HepG2 (cell line): Measurements from ENCODE around the gene MCTS1. TPM values are rescaled to one million over a fixed set of nuclear protein-coding genes. Genes with fewer than 3 reads are reported as not detected.

Experiments used
- ATAC-seq: fragments of 200-7000 bp; cut with Tn5 transposase; 3 replicates; pipeline ENCODE4 v1.9.1; 2020; ENCODE audit warnings: mild to moderate bottlenecking, moderate library complexity
- BruUV-seq: library from RNA; stranded (reverse); fragments of 400-500 nt; replicated peaks from 2 replicates; lab custom pipeline; 2021; lab: Mats Ljungman, UMichigan
- CTCF ChIA-PET: fragments of 300-600 bp; formaldehyde crosslinking; extraction: SDS; loops from one replicate; lab custom pipeline; 2021; ENCODE audit warnings: low total read pairs, inconsistent platforms, low intra/inter-chr PET ratio; lab: Yijun Ruan, JAX
- POLR2A ChIA-PET: fragments of 350-600 bp; sonication (Branson Sonifier 250); formaldehyde crosslinking; loops from one replicate; lab custom pipeline; 2020; ENCODE audit warnings: antibody characterized with exemption, inconsistent platforms; lab: Yijun Ruan, JAX
- DNase-seq: peaks from one replicate; pipeline ENCODE4 v3.0.0-alpha.2; 2015; ENCODE audit warnings: low spot score
- FAIRE-seq: peaks from 3 replicates; lab custom pipeline; 2011; peaks lifted over from hg19 to GRCh38; lab: Jason Lieb, UNC
- H2AFZ ChIP-seq: one replicate; pipeline ENCODE4 v1.6.1; 2011; ENCODE audit warnings: low read length, inconsistent platforms
- H3K27ac ChIP-seq: fragments of 300-600 bp; 3 replicates; pipeline ENCODE4 v1.8.0; 2011; ENCODE audit warnings: mixed run types, mild to moderate bottlenecking, mixed read lengths, low read length, inconsistent platforms; ENCODE audit not compliant: insufficient read depth; ENCODE audit errors: extremely low read length
- H3K27me3 ChIP-seq, 2 experiments: fragments of 200-600 bp in 1 of 2; 2 replicates in 1 of 2; 3 replicates in 1 of 2; pipeline versions ENCODE4 v1.6.0 to v1.8.0; 2011; ENCODE audit warnings: low read length in 2 of 2, mild to moderate bottlenecking in 2 of 2, moderate library complexity in 2 of 2, inconsistent platforms in 1 of 2; ENCODE audit not compliant: insufficient read depth in 2 of 2, control insufficient read depth in 1 of 2
- H3K36me3 ChIP-seq, 2 experiments: fragments of 200-600 bp in 1 of 2; replicated peaks in 1 of 2; 2 replicates in 1 of 2; 3 replicates in 1 of 2; pipeline versions ENCODE4 v1.5.1 to v1.8.0; 2011; ENCODE audit warnings: low read length in 2 of 2, inconsistent platforms in 1 of 2; ENCODE audit not compliant: insufficient read depth in 2 of 2, control insufficient read depth in 1 of 2
- H3K4me1 ChIP-seq: 2 replicates; pipeline ENCODE4 v1.5.1; 2012; ENCODE audit warnings: low read length, inconsistent platforms; ENCODE audit not compliant: insufficient read depth
- H3K4me2 ChIP-seq: 2 replicates; pipeline ENCODE4 v1.6.0; 2011; ENCODE audit warnings: low read depth, low read length, inconsistent platforms
- H3K4me3 ChIP-seq, 3 experiments: fragments of 200-600 bp in 1 of 3; sonication (generic), shearing (Covaris generic) in 1 of 3; replicated peaks in 1 of 3; 2 replicates each; pipeline ENCODE4 v1.5.1; 2011 to 2016; ENCODE audit warnings: low read length in 3 of 3, inconsistent platforms in 2 of 3, low read depth in 2 of 3, mild to moderate bottlenecking in 2 of 3, control low read depth in 1 of 3, mixed read lengths in 1 of 3; ENCODE audit not compliant: insufficient read depth in 1 of 3
- H3K79me2 ChIP-seq: one replicate; pipeline ENCODE4 v1.6.1; 2011; ENCODE audit warnings: low read length, inconsistent platforms; ENCODE audit not compliant: insufficient read depth
- H3K9ac ChIP-seq: 2 replicates; pipeline ENCODE4 v1.6.0; 2011; ENCODE audit warnings: mild to moderate bottlenecking, low read depth, low read length, inconsistent platforms; ENCODE audit not compliant: insufficient read depth
- H3K9me3 ChIP-seq: 2 replicates; pipeline ENCODE4 v1.5.1; 2012; ENCODE audit warnings: mild to moderate bottlenecking, low read length
- H4K20me1 ChIP-seq: 2 replicates; pipeline ENCODE4 v1.6.0; 2011; ENCODE audit warnings: inconsistent platforms, mild to moderate bottlenecking, low read length, moderate library complexity; ENCODE audit not compliant: insufficient read depth
- ARNTL ChIP-seq: sonication (generic); formaldehyde crosslinking; IDR thresholded peaks from 2 replicates; pipeline ENCODE4 v1.4.0; 2020; ENCODE audit warnings: mild to moderate bottlenecking, missing genetic modification reagents
- ETV6 ChIP-seq: sonication (generic); formaldehyde crosslinking; conservative IDR thresholded peaks from 2 replicates; pipeline ENCODE4 v1.4.0; 2020; ENCODE audit warnings: missing genetic modification reagents
- GLI4 ChIP-seq: sonication (generic); formaldehyde crosslinking; IDR thresholded peaks from 2 replicates; pipeline ENCODE4 v1.5.1; 2020; ENCODE audit warnings: missing genetic modification reagents, mild to moderate bottlenecking, moderate library complexity, borderline replicate concordance
- NFYC ChIP-seq: IDR thresholded peaks from 2 replicates; pipeline ENCODE4 v1.6.1; 2016; ENCODE audit warnings: missing genetic modification reagents, missing compliant biosample characterization
- SIN3A ChIP-seq: IDR thresholded peaks from 2 replicates; pipeline ENCODE4 v1.6.1; 2011; ENCODE audit warnings: low read depth, mild to moderate bottlenecking, control low read depth, low read length, borderline replicate concordance
- SP5 ChIP-seq: IDR thresholded peaks from 2 replicates; pipeline ENCODE4 v1.6.1; 2016; ENCODE audit warnings: low read depth, borderline replicate concordance
- ZMYM4 ChIP-seq: sonication (generic); formaldehyde crosslinking; IDR thresholded peaks from 2 replicates; pipeline ENCODE4 v1.8.1; 2023; ENCODE audit warnings: mild to moderate bottlenecking, missing genetic modification reagents
- ZNF138 ChIP-seq: sonication (generic); formaldehyde crosslinking; IDR thresholded peaks from 2 replicates; pipeline ENCODE4 v1.5.0; 2020; ENCODE audit warnings: mild to moderate bottlenecking, low read depth, missing genetic modification reagents
- ZNF292 ChIP-seq: sonication (generic); formaldehyde crosslinking; IDR thresholded peaks from 2 replicates; pipeline ENCODE4 v1.8.1; 2022; ENCODE audit warnings: mild to moderate bottlenecking, low read depth, missing genetic modification reagents, borderline replicate concordance
- ZNF354B ChIP-seq: sonication (generic); formaldehyde crosslinking; IDR thresholded peaks from 2 replicates; pipeline ENCODE4 v1.8.0; 2022; ENCODE audit warnings: mild to moderate bottlenecking, missing genetic modification reagents
- ZNF7 ChIP-seq: IDR thresholded peaks from 2 replicates; pipeline ENCODE4 v1.6.1; 2016; ENCODE audit warnings: missing biosample characterization, missing genetic modification reagents
- ZSCAN20 ChIP-seq: sonication (generic); formaldehyde crosslinking; IDR thresholded peaks from 2 replicates; pipeline ENCODE4 v1.4.0; 2020; ENCODE audit warnings: missing genetic modification reagents, mild to moderate bottlenecking, borderline replicate concordance
- WGBS: methylation state at CpG from one replicate; pipeline ENCODE4 v1.1.6; 2017; ENCODE audit warnings: low lambda C conversion rate; 5-methylcytosine and 5-hydroxymethylcytosine counted together
- in situ Hi-C: cut with HindIII; loops from 2 replicates; pipeline ENCODE4 v1.10.0; 2017; ENCODE audit warnings: low pct_unique_long_range_greater_than_20kb; ENCODE audit not compliant: extremely low pct_ligation_motif_present
- intact Hi-C: fragments of 100-400 bp; cut with micrococcal nuclease; formaldehyde crosslinking; loops from one replicate; pipeline ENCODE4 v1.10.0; 2022; ENCODE audit not compliant: unreplicated experiment
- polyA plus RNA-seq, 8 experiments: library from polyadenylated mRNA; depleted of rRNA in 3 of 8; stranded (reverse) in 7 of 8; unstranded in 1 of 8; fragments of >200 nt; fragmentation: Illumina TruSeq in 4 of 8; extraction: Trizol in 4 of 8; gene quantifications; 2 replicates each; pipeline versions ENCODE4 v1.2.1 to v1.2.3, GENCODE V29; 2011 to 2016; ENCODE audit warnings: low read depth in 4 of 8, missing spikeins in 1 of 8, mixed read lengths in 1 of 8; ENCODE audit not compliant: insufficient read depth in 1 of 8
- total RNA-seq, 5 experiments: library from RNA; depleted of rRNA; stranded (reverse); fragments of >200 nt; fragmentation: Illumina TruSeq; extraction: Trizol; gene quantifications; 2 replicates each; pipeline ENCODE4 v1.2.3, GENCODE V29; 2016; ENCODE audit warnings: low read depth in 1 of 5
- TF ChIP-seq, protein P1 (sequence below): sonication (generic); formaldehyde crosslinking; IDR thresholded peaks from 2 replicates; pipeline ENCODE4 v1.5.0; 2020; ENCODE audit warnings: mild to moderate bottlenecking, missing genetic modification reagents, borderline replicate concordance
- TF ChIP-seq, protein P2 (sequence below): sonication (generic); formaldehyde crosslinking; IDR thresholded peaks from 2 replicates; pipeline ENCODE4 v1.5.0; 2020; ENCODE audit warnings: mild to moderate bottlenecking, low read depth, missing genetic modification reagents, borderline replicate concordance
- TF ChIP-seq, protein P3 (sequence below): sonication (generic); formaldehyde crosslinking; IDR thresholded peaks from 2 replicates; pipeline ENCODE4 v1.5.0; 2020; ENCODE audit warnings: missing genetic modification reagents
- TF ChIP-seq, protein P4 (sequence below): sonication (generic); formaldehyde crosslinking; IDR thresholded peaks from 2 replicates; pipeline ENCODE4 v1.4.0; 2020; ENCODE audit warnings: missing genetic modification reagents, borderline replicate concordance

Gene MCTS1
- total and polyA plus RNA-seq, 2 of the 13 experiments (the other 11 are each of a cell fraction or from before 2014, with no cell fraction given): 30.1 to 59.0 TPM

DNA sequence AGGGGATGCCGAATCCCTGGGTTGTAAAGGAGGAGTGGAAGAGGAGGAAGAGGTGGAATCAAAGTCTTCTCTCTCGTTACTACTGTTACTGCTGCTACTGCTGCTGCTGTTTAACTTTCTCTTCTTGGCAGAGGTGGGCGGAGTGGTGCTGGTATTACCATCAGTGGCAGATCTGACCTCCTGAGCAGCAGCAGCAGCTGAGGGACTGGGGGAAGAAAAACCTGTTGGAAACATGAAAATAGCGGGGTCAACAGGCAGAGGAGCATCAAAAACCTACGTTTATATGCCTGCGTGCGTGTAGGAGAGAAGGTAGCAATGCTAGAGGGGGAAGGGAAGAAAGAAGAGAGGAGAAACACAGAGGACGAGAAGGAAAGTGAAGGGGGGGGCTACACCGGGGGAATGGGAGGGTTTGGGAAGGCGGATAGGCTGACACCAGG, 43.5 kb upstream of the MCTS1 start:
- no peaks in the 10 kb centered on the region for H3K27me3 ChIP-seq
- intact Hi-C loops: loop anchor here (5.0 kb wide), 1 partner anchor 48 kb away; no protein-coding TSS in a partner anchor
- H3K4me3 ChIP-seq: peak overlapping the region; percentile 74 to 84 (median 81)
- DNase-seq (peak; percentile 32), ATAC-seq (peak; percentile 66), FAIRE-seq (no peak)
- in situ Hi-C loops: loop anchor here (10.0 kb wide), 1 partner anchor 64 kb away; no protein-coding TSS in a partner anchor
- no peak overlapping the region for H2AFZ ChIP-seq
- peak overlapping the region; percentile 73 for H3K4me2 ChIP-seq
- H3K9ac ChIP-seq: peak overlapping the region; percentile 84
- H3K4me1 ChIP-seq: peaks cover 49% of the 10 kb centered on the region
- H3K79me2 ChIP-seq: peaks cover 33% of the 10 kb centered on the region
- H3K27ac ChIP-seq: peak overlapping the region; percentile 98
- POLR2A ChIA-PET: interaction anchor here (0.9 to 3.2 kb wide), 13 partner anchors 9 to 310 kb away, joined by 3 to 42 read pairs (median 9); partner anchors contain the start of genes C1GALT1C1, MCTS1 and ZBTB33
- H3K36me3 ChIP-seq: peaks cover 0 to 11% of the 10 kb centered on the region in 2 experiments; a peak in 1 of 5 replicates
- no peaks in the 10 kb centered on the region for H3K9me3 ChIP-seq
- CTCF ChIA-PET: no interaction called here
- 3% methylated on average over 10 of the region's 10 CpGs for WGBS
- BruUV-seq: no TSS peak
- no peaks in the 10 kb centered on the region for H4K20me1 ChIP-seq
- no peak for TF ChIP-seq ZNF354B (CRISPR knock-in tag)
- 0 out of 2 replicates have a peak, but pooled peaks have one; percentile 2 for TF ChIP-seq ARNTL
- no peak for TF ChIP-seq NFYC (CRISPR knock-in tag)
- 0 out of 2 replicates have a peak, but pooled peaks have one; percentile 32 for TF ChIP-seq SIN3A
- no peak for TF ChIP-seq ZSCAN20 (CRISPR knock-in tag)
- 0 out of 2 replicates have a peak, but pooled peaks have one; percentile 16 for TF ChIP-seq ZMYM4 (CRISPR knock-in tag)
- TF ChIP-seq SP5 (CRISPR knock-in tag): 0 out of 2 replicates have a peak, but pooled peaks have one; percentile 14
- no peak for TF ChIP-seq ZNF138 (CRISPR knock-in tag)
- no peak for TF ChIP-seq ZNF7
- no peak for TF ChIP-seq ETV6
- TF ChIP-seq GLI4 (CRISPR knock-in tag): 0 out of 2 replicates have a peak, but pooled peaks have one; percentile 18
- TF ChIP-seq, protein P1, sequence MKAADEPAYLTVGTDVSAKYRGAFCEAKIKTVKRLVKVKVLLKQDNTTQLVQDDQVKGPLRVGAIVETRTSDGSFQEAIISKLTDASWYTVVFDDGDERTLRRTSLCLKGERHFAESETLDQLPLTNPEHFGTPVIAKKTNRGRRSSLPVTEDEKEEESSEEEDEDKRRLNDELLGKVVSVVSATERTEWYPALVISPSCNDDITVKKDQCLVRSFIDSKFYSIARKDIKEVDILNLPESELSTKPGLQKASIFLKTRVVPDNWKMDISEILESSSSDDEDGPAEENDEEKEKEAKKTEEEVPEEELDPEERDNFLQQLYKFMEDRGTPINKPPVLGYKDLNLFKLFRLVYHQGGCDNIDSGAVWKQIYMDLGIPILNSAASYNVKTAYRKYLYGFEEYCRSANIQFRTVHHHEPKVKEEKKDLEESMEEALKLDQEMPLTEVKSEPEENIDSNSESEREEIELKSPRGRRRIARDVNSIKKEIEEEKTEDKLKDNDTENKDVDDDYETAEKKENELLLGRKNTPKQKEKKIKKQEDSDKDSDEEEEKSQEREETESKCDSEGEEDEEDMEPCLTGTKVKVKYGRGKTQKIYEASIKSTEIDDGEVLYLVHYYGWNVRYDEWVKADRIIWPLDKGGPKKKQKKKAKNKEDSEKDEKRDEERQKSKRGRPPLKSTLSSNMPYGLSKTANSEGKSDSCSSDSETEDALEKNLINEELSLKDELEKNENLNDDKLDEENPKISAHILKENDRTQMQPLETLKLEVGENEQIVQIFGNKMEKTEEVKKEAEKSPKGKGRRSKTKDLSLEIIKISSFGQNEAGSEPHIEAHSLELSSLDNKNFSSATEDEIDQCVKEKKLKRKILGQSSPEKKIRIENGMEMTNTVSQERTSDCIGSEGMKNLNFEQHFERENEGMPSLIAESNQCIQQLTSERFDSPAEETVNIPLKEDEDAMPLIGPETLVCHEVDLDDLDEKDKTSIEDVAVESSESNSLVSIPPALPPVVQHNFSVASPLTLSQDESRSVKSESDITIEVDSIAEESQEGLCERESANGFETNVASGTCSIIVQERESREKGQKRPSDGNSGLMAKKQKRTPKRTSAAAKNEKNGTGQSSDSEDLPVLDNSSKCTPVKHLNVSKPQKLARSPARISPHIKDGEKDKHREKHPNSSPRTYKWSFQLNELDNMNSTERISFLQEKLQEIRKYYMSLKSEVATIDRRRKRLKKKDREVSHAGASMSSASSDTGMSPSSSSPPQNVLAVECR (CRISPR knock-in tag): 0 out of 2 replicates have a peak, but pooled peaks have one; percentile 47
- 0 out of 2 replicates have a peak, but pooled peaks have one; percentile 72 for TF ChIP-seq ZNF292 (CRISPR knock-in tag)
- TF ChIP-seq, protein P2, sequence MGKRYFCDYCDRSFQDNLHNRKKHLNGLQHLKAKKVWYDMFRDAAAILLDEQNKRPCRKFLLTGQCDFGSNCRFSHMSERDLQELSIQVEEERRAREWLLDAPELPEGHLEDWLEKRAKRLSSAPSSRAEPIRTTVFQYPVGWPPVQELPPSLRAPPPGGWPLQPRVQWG (CRISPR knock-in tag): no peak
- TF ChIP-seq, protein P3, sequence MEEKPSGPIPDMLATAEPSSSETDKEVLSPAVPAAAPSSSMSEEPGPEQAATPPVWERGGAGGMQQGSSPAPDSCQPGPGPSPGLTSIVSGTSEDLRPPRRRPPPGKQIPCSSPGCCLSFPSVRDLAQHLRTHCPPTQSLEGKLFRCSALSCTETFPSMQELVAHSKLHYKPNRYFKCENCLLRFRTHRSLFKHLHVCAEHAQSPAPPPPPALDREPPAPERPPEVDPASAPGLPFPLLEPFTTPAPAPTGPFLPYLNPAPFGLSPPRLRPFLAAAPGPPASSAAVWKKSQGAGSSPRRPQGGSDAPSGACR: 0 out of 2 replicates have a peak, but pooled peaks have one; percentile 5
- TF ChIP-seq, protein P4, sequence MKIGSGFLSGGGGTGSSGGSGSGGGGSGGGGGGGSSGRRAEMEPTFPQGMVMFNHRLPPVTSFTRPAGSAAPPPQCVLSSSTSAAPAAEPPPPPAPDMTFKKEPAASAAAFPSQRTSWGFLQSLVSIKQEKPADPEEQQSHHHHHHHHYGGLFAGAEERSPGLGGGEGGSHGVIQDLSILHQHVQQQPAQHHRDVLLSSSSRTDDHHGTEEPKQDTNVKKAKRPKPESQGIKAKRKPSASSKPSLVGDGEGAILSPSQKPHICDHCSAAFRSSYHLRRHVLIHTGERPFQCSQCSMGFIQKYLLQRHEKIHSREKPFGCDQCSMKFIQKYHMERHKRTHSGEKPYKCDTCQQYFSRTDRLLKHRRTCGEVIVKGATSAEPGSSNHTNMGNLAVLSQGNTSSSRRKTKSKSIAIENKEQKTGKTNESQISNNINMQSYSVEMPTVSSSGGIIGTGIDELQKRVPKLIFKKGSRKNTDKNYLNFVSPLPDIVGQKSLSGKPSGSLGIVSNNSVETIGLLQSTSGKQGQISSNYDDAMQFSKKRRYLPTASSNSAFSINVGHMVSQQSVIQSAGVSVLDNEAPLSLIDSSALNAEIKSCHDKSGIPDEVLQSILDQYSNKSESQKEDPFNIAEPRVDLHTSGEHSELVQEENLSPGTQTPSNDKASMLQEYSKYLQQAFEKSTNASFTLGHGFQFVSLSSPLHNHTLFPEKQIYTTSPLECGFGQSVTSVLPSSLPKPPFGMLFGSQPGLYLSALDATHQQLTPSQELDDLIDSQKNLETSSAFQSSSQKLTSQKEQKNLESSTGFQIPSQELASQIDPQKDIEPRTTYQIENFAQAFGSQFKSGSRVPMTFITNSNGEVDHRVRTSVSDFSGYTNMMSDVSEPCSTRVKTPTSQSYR (CRISPR knock-in tag): no peak
